HG03103 (cell line): Measurements from ENCODE around the gene RBM5.

ENCODE experiments used
- ATAC-seq: cut with Tn5 transposase; IDR thresholded peaks from one replicate; pipeline ENCODE4 v1.9.1; 2021; ENCODE audit warnings: low read depth; ENCODE audit not compliant: unreplicated experiment

The RBM5 gene

DNA sequence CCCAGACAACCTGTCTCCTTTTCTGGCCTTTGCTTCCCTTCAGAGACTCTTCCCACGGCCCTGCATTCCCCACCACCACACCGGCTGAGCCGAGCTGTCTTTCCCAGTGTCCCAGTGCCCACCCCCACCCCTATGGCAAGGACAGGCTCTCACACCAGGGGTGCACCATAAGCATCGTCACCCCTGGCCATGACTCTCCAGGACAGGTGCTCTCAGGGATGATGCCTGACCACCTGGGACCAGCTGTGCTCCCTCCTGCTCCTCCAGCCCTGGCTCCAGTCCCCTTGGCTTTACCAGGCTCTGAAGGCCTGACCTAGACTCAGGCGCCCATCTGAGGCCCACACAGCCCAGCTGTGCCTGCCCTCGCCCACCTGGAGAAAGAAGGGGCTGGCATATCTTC, 48.8 kb downstream of the RBM5 start:
- ATAC-seq: no peak

DNA sequence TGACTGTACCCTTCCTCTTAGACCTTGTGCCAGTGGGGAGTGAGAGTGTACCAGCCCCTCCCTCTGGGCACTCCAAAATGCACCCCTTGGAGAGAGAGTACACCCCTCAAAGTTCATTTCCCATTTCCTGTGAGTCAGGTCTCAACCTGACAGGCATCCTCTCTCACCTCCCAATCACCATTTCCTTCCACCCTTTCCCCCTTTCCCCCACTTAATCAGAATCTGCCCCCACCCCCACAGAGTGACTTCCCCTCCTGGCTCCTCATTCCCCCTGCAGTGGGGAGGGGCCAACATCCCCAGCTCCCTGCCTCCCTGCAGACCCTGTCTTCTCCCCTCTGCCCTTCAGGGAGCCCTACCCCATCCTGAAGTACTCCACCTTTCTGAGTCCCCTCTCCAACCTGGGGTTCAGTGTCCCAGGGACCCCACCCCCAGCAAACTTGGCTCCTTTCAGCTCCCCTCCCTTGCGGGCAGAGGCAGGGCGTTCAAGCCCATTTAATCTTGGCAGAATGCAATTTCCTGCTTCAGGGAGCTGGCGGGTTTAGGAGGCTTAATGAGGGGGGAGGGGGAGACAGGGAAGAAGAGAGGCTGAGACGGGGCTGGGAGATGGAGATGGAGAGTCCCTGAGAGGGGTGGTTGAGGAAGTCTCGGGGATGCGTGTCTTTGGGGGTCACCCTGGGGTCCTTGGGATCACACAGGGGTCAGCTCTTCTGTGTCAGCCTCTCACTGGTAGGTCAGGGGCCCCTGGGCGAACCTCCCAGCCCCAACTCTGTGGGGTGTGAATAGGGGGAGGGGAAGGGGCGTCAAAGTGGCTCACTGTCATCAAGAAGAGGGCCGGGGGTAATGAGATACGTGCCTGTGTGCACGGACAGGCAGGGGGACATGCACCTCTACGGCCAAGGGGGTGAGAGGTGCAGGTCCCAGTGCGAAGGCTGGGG, 49.8 kb downstream of the RBM5 start:
- no peak for ATAC-seq

DNA sequence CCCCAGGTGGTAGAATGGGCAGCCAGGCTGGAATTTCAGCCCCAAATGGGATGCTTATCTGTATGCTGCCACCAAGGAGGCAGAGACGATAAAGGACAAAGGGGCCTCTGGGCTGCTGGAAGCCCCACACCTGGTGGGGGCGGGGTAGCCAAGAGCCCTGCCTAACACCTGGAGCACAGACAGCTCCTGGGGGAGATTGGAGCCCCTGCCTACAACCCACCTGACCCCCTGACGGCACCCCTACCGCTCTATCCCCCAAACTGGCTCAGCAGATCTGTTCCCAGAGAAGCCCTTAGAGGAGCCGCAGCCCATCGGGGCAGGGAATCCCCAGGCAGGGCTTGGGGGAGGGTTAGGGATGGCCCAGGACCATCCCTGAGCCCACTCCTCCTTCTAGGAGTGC, 50.6 kb downstream of the RBM5 start:
- no peak for ATAC-seq

DNA sequence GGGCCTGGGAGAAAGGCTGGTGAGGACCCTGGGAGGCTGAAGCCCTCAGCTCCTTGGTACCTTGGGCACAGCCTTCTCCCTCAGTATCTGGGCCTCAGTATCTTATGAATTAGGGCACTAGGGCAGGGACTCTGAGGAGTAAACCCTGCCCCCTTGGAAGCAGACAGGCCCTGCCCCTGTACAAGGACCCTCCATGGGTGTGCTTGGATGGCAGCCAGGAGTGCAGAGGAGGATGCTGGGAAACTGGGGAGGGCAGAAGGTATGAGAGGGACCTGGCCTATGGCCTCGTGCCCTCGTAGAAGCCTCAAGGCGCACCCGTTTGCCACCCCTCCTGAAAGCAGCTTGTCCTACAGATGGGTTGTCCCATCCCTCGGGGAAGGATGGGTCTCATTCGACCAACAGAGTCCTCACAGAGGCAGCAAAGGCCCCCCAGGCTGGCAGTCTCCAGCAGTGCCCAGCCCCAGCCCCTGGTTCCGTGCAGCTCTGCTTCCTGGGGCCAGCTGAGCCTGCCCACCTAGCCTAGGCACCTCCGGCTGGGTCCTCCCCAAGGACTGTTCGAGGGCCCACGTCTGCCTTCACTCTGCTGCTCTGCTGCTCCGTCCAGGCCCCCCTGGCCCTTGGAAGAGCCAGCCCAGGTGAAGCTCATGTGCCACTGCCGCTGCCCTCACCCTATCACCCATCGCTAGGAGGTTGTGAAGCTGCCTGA, 51.2 kb downstream of the RBM5 start:
- no peak for ATAC-seq

DNA sequence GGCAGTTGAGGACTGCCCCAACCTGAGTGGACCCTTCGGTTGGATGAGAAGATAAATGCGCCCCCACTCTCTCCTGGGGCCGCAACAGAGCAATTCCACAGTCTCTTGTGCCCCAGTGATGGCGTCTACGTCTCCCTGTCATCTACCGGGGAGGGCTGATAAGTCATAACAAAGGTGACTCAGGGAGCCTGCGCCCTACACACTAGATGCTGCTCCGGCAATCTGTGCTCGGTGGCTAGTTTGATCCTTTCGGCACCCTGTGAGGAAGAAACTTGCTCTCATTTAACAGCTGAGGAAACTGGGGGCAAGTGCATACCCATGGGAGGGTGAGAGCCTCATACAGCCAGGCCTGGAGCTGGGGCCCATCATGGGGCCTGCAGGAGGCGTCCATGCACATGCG, 52.3 kb downstream of the RBM5 start:
- no peak for ATAC-seq

DNA sequence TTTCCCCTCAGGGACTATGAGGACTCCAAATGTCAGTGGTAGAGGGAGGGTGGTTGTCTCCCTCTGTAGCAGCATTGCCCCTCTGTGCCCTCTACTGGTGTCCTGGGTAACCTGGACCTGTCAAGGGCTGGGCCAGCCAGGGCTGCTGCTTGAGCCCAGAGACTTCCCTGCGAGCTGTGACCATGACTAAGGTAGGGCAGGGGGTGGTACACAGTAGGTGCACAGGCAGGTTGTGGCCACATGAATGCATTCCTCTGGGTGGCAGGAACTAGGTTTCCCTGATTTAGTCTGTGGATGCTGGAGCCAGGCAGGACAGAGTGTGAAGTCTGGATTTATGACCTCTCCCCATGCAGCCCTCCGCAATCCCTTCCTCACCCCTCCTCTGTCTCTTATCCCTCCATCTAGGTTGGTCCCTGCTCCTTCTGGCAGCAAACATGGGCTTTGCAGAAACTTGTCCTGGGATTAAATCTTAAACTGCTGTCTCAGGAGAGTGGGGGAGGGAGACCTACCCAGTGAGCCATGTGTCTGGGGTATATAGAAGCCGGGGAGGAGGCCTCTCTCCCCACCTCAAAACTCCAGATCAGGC, 57.7 kb downstream of the RBM5 start:
- no peak for ATAC-seq

DNA sequence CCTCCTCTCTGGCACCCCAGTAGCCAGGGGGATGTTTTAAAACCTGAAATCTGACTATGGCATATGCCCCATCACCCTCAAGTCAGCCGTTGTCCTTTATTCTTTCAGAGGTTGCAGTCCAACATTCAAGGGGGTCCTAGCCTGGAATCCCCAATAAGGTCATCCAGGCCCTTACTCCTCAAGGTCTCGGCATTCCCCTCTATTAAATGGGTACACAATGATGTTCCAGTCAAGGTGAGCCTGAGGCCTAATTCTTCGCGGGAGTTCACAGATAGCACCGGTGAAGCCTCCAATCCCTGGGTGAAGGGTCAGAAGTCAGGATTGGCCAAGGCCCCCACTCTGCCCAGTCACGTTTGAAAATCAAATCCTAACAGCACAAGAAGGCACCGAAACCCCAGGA, 58.3 kb downstream of the RBM5 start:
- no peak for ATAC-seq

DNA sequence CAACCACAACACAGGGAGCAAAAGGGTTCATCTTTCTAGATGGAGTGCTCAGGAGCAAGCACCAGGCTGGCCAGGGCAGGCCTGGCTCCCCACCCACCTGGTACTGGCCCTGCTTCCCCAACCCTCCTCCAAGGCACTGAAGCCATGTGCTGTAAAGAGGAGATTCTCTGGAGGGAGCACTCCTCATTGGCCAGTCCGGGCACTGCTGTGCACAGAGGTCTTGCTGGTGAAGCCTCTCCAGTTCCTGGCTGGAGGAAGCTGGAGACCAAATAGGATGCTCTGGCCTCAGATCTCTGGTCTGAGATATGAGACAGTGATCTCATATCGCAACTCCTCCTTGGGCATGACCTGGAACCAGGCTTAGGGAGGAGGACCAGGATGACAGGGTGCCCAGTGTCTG, 58.7 kb downstream of the RBM5 start:
- no peak for ATAC-seq

DNA sequence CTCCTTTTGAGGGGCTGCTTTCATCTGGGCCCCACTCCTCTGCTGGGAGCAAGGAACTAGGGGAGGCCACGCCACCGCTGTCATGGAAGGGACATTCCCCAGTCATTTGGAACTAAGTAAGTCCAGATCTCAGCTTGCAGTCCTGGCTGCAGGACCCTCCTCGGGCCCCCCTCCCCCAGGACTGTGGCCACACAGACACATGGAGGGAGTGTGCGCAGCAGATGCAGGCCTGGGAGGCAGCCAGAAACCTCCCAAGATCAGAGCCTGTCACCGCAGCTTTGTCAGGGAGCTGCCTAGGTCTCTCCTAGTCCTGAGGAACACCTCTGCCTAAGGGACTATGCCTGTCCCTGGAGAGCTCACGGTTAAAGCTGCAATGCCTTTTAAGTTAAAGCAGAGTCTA, 59.1 kb downstream of the RBM5 start:
- ATAC-seq: no peak

DNA sequence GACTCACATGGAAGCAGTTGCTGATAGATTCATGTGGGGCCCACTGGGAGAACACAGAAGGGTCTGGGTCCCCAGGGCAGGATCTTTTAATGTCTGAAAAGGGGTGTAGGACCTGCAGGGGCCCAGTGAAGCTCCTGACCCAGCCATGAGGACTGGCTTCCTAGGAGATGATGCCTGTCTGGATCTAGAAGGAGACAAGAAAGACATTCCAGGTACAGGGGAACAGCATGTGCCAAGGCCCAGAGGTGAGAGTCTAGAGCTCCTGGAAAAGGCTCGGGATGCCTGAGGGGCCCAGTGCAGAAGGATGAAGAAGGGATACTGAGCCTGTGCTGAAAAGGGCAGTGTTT, 61.7 kb downstream of the RBM5 start:
- ATAC-seq: no peak

DNA sequence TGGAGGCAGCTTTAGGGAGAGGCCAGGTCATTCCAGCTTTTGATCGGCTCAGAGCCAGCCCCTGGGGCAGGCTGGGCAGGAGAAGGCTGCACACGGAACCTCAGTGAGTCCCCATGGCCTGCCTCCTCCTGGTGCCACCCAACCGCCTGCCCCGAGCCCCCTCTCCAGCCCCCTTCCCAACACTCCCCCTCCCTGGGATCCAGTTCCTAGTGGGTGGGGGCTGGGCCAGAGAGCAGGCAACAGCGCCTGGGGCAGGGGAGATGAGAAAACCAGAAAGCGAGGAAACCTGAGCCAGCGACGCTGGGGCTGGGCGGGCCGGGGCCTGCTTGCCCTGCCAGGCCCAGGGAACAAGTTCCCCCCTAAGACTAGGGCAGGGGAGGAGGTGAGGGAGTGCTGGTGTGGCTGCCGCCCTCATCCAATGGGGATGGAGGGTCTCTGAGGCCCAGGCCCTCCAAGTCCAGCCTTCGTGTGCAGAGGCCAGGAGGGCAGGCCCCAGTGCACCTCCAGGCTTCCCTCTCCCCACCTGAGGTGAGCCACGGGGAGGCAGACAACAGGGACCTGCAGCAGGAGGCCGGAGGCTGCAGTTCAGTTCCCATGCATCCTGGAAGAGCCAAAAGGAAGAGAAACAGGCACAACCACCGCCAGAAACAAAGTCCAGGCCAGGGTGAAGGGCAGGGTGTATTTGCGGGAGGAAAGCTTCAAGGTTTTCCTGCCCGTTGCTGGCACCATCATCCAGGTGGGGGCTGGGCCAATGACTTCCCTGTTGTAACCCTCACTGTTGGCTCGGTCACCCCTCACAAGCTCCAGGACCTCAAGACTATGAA, 62.4 kb downstream of the RBM5 start:
- ATAC-seq: no peak

DNA sequence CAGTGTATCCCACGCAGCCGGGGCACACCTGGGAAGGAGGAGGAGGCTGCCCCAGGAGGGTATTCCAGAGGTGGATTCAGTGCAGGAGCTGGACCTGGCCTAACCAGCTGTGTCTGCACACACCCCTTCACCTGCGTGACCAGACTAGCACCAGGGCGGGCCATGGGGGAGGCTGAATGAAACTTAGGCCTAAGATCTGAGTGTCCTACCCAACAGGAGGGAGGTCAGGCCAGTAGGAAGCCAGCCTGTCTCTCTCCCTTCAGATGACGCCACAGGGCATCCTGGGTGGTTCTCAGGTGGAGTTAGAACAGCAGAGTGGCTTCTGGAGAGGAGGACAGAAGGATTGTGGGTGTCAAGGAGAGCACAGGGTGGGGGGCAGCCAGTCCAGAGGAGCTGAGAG, 63.0 kb downstream of the RBM5 start:
- no peak for ATAC-seq

DNA sequence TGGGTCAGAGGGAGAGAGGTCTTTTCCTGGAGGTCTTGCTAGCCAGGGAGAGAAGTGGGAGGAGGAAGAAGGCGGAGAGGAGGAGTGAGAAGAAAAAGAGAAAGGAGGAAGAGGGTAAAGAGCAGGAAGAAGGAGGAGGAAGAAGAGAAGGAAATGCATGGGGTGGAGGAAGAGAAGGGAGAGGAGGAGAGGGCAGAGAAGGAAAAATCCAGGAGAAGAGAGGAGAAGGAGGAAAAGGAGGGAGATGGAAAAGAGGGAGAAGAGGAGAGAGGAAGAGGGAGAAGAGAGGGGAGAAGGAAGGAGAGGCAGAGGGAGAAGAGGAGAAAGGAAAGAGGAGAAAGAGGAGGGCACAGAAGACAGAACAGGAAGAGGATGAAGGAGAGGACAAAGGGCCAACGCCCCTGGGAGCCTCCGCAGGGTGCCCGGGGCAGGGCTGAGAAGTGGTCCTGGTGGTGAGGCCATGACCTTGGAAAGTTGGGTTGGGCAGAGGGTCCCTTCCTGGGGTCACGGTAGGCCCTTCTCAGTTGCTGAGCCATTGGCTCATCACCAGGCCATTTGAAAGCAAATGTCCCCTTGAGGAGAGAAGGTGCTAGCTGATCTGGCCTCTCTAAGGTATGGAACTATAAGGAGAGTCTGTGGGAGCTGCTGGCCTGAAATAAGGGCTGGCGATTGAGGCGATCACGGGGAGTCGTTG, 65.2 kb downstream of the RBM5 start:
- ATAC-seq: no peak

DNA sequence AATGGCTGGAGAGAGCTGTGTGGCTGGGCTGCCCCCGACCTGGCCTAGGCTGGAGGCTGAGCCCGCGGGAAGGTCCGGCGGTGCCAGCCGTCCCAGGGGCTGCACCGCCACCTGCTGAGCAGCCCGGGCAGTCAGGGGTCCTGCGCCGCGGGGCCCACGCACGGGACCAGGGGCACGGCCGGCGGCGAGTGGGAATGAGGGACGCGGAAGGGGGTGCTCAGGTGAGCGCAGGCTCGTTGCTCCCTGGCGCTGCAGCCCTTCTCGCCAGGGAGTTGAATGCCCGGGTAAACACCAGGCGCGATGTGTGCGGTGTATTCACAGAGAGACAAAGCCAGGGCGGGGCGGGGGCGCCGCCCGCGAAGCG, 65.7 kb downstream of the RBM5 start:
- ATAC-seq: peak; percentile 26

DNA sequence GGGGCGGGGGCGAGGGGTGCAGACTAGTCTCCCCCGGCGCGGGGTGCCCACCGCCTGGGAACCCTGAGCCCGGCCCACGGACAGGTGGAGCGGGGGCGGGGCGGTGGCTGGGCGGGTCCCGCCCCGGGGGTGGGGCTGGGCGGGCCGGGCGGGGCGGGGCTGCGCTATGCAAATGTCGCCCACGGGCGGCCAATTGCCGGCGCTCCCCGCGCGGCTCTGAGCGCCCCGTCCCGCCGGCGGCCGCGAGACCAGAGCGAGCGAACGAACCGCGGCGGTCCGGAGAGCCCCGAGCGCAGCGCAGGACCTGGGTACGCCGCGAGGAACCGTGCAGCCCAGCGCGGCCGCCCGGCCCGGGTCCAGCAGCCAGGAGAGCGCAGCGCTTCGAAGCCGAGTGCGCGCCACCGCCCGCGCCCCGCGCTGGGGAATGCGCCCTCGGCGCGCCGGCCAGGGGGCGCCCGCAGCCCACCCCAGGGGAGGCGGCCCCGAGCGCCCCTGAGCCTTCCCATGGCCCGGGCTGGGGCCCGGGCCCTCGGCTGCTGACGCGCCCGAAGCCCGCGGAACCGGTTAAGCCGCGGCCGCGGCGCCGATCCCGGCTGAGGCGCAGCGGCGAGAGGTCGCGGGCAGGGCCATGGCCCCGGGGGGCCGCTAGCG, 66.2 kb downstream of the RBM5 start, which contains the start of gene SEMA3F:
Gene SEMA3F (plus strand): TSS at position 485 of the 651 bp plus-strand sequence. CDS start 4,299 bp downstream, outside the sequence.
- ATAC-seq: peak; percentile 67

DNA sequence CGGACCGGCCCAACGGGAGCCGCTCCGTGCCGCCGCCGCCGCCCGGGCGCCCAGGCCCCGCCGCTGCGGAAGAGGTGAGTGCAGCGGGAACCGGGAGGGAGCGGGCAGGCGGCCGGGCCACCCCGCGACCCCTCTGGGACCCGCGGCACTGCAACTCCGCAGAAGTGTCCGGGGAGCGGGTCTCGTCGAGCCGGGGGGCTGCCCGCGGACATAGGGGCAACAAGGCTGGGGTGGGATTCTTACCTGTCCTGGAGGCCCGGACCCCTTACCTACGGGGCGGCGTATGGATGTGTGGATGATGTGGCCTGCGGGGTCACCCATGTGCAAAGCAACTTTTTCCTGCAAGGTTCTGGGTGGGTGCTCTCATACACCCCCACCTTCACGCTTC, 66.8 kb downstream of the RBM5 start:
- no peak for ATAC-seq

DNA sequence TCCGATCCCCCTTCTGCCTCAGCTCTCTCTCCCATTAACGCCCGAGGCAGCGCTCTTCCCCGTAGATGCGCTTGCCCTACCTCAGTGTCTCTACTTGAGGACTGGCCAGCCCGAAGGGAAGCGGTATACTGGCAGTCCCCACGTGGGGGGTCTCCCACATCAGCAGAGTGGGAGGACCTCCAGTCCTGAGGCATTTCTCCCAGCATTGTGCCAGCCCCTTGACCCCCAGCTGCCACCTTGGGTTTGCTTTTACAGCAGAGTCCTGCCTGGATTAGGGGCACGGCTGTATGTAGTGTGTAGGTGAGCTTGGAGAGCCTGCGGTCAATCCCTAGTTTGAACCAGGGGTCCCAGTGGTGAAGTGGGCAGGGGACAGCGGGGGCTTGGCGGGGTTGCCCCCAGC, 67.2 kb downstream of the RBM5 start:
- no peak for ATAC-seq

DNA sequence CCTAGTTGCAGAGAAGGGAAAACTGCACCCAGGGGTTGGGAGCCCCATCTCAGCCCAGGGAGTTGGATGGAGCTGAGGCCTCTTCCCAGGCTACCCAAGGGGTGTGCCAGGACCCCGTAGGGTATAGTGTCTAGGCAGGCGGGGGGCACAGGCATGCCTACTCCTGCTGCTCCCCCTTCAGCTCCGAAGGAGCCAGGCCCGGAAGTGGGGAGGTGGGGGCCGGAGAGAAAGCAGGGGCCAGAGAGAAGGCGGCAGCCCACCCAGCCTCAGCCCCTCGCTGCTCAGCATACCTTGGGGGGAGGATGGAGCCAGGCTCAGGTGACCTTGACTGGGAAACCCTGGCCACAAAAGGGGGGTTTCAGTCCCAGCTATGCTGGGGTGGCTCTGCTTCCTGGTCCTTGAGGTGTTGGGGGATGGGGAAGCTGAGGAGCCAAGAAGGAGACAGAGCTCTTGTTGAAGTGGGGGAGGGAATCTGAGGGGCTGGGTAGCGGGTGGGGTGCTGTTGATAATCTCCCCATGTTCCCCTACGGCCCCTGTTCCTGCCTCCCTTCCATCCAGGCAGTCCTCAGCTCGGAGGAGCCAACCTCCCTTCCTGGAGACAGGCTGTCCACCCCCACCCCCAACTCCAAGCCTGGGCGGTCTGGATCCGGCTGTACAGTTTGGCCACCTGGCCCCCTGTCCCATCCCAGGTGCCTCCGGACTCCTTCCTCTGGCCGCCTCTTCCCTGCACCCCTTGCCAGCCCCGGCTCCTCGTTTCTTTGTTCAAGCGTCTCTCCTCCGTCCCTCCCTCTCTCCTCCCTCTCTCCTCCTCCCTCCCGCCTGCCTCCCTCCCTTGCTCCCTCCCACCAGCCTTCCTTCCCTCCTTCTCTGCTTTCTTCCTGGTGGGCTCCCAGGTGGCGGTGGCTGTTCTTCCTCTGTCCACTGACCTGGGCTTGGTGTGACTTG, 68.1 kb downstream of the RBM5 start:
- no peak for ATAC-seq
